NCI-H524 treated with DMSO at 0.1 percent for 48 hours (cell line): ENCODE data around the gene TRAPPC3.
A peak's percentile ranks its signal among the peaks of the same experiment; 100 is the strongest.

Source experiments
- DNase-seq: peaks from one replicate; lab custom pipeline; 2025; lab: John Stamatoyannopoulos, UW

The TRAPPC3 gene

GRCh38 chr1:36151134-36151844, 2.0 kb upstream of the TRAPPC3 start:
- no peak for DNase-seq

GRCh38 chr1:36150296-36151133, 1.2 kb upstream of the TRAPPC3 start:
- peak; percentile 75 for DNase-seq

DNA sequence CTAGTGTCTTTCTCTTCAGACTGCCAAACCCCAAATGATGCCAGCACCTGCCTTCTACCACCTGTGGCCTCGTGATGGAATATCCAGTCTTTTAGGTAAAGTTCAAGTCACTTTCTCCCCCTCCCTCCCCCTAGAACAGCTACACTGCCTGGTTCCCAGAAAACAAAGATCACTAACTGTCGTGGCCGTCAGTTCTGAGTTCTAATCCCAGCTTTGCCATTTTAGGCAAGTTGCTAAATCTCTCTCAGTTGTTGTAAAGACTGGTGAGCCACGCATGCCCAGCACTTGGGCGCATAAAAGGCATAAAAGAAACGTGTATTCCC, 648 bp upstream of the TRAPPC3 start:
- no peak for DNase-seq

GRCh38 chr1:36148821-36149236, 457 bp downstream of the TRAPPC3 start:
- no peak for DNase-seq

DNA sequence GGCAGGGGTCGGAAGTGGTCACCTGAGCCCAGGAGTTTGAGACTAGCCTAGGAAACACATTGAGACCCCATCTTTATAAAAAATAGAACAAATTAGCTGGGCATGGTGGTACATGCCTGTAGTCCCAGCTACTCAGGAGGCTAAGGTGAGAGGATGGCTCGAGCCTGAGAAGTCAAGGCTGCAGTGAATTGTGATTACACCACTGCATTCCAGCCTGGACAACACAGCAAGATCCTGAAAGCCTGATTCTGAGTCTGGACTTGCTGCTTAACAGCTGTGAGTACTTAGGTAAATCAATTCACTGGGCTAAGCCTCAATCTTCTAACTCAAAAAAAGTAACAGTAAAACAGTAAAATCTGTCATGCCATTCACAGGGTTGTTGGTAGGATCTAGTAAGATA, 4.9 kb downstream of the TRAPPC3 start:
- DNase-seq: no peak

DNA sequence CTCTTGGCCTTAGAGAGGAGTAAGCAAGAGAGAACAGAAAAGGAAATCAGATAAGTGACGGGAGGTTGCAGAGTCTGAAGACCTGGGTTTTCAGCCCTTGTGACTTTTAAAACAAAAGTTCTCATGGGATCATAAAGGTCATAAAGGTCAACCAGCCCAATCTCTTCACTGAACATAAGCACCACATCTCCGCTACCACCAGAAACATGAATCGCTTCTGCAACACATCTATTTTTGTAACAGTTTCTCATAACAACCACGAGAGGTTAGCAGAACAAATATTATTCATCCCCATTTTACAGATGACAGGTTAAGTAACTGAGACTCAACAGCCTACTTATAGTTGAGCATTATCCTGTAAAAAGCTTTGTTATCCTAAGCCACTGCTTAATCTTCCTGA, 5.9 kb downstream of the TRAPPC3 start:
- DNase-seq: no peak

DNA sequence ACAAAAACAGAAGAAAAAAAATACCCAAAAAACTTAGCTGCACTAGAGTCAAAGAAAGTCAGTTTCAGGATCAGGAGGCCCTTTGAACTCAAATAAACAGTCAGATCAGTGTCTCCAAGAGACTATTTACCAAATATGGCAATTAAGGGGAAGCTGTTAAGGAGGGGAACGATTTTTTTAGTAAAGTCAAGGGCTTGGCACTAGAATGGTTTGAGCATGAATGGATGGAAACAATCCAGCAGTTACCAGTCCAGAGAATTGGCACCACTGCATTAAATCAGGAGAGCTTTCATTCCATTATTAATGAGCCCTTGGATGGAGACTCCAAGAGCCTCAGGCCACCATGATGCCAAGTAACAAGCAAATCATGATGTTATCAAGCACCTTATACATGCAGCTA, 7.2 kb downstream of the TRAPPC3 start:
- no peak for DNase-seq

DNA sequence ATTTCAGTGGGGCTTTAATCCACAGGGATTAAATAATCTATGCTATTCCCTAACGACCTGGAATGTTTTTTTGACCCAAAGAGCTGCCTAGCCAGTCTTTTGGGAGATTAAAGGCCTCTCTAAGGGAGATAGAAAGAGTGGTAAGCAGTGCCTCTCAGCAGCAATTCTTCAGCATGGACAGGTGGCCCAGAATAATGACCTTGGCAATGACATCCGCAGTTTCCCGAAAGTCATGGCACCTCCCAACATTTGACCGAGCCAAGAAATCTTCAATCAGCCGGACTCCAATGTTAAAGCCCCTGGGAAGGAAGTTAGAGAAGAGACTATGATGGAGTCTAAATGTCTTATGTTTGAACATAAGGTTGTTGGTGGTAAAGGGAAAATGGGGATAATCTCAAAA, 9.8 kb downstream of the TRAPPC3 start:
- DNase-seq: no peak

GRCh38 chr1:36137776-36138175, 11.5 kb downstream of the TRAPPC3 start:
- DNase-seq: peak; percentile 91

DNA sequence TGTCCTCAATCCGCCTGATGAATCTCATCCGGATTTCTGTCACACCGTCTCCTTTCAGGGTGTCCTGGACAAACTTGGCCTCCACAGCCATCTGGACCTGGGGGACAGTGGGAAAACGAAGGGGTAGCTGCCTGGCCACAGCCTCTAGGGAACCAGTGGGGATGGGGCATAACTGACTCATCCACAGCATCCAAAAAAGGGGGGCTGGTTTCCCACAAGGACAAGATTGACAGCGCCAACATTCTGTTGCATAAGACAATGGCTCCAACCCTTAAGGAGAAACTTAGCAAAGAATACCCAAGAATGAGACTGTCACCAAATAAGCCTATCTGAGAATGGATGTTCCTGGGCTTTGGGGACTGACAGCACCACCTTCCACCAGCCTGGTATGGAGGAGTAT, 12.1 kb downstream of the TRAPPC3 start:
- no peak for DNase-seq

DNA sequence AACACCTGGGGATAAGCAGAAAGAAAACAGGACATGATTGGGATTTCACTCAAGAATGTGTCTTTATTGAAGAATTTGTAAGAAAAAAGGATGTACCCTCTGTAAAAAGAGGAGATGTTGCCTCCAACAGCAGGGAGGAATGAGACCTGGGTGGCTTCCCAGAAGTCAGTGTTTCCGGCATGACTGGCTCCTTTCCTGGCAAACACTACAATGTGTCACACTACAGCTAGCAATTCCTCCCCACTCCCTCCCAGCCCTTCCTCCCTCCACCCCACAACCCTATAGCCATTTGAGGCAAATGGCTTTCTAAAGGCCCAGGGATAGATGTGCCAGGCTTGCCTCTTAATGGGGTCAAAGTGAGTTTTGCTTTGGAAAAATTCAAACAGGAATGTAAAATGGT, 12.8 kb downstream of the TRAPPC3 start:
- no peak for DNase-seq

GRCh38 chr1:36135796-36136195, 13.5 kb downstream of the TRAPPC3 start:
- DNase-seq: no peak

GRCh38 chr1:36135330-36135667, 14.0 kb downstream of the TRAPPC3 start:
- no peak for DNase-seq

- no peak for DNase-seq
Observed at GRCh38 chr1:36134505-36135329, 14.6 kb downstream of the TRAPPC3 start.

DNA sequence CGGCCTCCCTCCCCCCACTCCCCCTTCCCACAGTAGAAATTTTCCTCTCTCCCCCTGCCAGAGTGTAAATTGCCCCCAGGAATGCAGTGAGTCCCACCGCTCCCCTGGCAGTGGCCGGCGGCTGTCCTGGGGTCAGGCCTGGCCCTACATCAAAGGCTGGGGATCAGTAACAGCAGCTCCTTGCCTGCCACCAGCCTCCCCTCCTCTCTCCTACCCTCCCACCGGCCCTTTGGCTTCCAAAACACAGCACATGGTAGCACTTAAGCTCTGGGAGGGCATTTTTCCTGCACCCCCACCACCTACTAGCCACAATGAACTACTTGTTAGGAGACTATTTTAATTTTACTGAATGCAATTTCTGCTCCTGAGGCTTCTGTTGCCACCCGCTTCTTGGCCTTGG, 15.3 kb downstream of the TRAPPC3 start:
- DNase-seq: no peak

DNA sequence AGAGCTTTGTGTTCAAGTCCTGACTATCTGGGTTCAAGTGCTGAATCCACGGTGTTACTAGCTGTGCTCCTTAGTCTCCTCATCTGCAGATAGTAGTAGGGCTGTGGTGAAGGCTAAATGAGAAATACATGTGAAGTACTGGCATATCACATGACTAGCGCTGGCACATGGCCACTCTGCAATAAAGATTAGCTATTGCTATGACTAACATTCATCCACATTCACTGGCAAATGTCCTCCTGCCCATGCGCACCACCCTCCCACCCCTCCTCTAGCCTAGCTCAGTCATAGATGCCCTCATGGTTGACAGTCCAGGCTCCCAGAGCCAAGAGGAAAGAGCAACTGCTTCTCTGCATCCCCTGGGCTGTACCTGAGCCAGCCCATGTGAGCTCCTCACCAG, 15.8 kb downstream of the TRAPPC3 start:
- DNase-seq: no peak

GRCh38 chr1:36132029-36132428, 17.3 kb downstream of the TRAPPC3 start:
- no peak for DNase-seq

DNA sequence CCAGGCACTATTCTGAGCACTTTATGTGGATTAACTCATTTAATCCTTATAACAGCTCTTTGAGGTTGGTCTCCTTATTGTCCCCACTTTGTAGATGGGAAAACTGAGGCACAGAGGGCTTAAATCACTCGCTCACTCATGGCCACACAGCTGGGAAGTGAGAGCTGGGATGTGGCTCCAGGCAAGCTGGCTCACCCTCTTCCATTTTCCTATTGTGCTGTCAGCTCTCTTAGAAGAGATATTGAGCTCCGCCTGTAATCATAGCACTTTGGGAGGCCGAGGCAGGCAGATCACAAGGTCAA, 20.4 kb downstream of the TRAPPC3 start:
- DNase-seq: no peak

GRCh38 chr1:36128126-36128904, 21.0 kb downstream of the TRAPPC3 start:
- no peak for DNase-seq

- DNase-seq: no peak
Observed at GRCh38 chr1:36126797-36127500, 22.3 kb downstream of the TRAPPC3 start.

DNA sequence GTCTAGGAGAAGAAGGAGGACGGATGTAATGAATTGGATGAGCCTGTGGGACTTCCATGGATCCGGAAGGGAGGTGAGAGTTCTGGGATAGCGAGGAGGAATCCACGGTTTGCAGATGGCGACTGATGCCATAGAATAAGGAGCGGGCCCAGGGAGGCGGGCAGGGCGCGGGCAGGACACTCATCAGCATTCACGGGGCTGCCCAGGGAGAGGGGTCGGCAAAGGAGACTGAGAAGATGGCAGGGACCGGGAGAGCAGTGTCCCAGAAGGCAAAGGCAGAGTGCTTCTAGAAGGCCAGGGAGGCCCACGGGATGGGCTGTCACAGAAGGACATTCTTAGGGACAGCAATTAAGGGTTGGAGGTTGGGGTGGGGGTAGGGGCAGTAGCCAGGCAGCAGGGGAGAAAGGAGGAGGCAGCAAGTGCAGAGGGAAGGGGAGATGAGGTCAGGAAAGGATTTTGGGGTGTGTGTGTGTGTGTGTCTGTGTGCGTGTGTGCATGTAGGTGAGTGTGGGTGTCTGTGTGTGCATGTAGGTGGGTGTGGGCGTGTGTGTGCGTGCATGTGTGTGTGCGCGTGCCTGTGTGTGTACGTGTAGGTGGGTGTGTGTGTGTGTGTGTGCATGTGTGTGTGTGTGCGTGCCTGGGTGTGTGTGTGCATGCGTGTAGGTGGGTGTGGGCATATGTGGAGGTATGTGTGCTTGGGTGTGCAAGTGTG, 23.1 kb downstream of the TRAPPC3 start:
- DNase-seq: no peak
